Activated CD8-positive, alpha-beta memory T cell treated with anti-CD3 and anti-CD28 coated beads, Interleukin-2, amount 50 U/mL, for 4 hours (primary cell): ENCODE results near the gene TM4SF4.
"Not testable (repeated sequence)": the region's sequence is repeated elsewhere in the genome, so short reads cannot be mapped to it uniquely, and the experiment has no call there.

Experiments
- DNase-seq: peaks from one replicate; pipeline ENCODE4 v3.0.0-alpha.2; 2020

The TM4SF4 gene, protein sequence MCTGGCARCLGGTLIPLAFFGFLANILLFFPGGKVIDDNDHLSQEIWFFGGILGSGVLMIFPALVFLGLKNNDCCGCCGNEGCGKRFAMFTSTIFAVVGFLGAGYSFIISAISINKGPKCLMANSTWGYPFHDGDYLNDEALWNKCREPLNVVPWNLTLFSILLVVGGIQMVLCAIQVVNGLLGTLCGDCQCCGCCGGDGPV

DNA sequence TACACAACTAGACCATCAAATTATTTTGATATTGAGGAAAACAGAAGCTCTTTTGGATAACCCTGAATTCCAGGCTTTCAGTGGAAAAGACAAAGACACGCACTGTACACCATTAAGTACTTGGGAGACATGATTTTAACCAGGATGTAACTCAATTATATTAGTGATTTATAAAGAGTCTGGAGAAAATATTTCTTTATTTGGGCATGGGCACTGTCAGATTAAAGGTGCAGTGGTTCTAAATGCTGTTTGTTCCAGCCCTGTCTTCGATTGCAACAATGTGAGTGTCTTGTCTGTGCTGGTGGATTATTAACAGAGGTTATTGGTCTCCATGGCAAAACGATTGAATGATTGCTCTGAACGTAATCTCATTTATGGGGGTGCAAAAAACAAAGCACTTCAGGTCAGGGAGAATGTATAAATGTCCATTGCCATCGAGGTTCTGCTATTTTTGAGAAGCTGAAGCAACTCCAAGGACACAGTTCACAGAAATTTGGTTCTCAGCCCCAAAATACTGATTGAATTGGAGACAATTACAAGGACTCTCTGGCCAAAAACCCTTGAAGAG lies at the start of gene TM4SF4:
Gene TM4SF4, plus strand, starts transcription at position 448 of the 568 bp plus-strand sequence. CDS start 181 bp downstream, outside the sequence.
- DNase-seq, result no peak

DNA sequence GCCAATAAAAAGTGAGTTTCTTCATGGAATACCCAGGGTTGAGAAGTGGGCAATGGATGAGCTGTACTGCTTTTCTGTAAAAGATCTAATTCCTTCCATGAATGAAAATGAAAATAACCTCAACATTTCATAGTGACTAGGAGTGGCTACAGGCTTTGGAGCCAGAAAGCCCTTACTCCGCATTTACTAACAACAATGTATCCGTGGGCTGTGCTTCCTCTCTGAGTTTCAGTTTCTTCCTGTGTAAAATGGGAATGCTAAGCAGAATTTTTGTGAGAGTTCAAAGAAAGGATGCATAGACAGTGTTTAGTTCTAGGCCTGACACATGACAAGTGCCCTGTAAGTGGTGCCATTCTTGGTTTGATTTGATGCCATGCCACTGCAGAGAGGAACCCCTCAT lies 49.6 kb upstream of the TM4SF4 start:
- DNase-seq, result no peak

GRCh38 chr3:149426325-149426724 lies 48.2 kb upstream of the TM4SF4 start:
- no peak for DNase-seq

- no peak for DNase-seq
These were observed 46.4 kb upstream of the TM4SF4 start for GRCh38 chr3:149428087-149428486.

- no peak for DNase-seq
These were observed 44.3 kb upstream of the TM4SF4 start for GRCh38 chr3:149430216-149430615.

DNA sequence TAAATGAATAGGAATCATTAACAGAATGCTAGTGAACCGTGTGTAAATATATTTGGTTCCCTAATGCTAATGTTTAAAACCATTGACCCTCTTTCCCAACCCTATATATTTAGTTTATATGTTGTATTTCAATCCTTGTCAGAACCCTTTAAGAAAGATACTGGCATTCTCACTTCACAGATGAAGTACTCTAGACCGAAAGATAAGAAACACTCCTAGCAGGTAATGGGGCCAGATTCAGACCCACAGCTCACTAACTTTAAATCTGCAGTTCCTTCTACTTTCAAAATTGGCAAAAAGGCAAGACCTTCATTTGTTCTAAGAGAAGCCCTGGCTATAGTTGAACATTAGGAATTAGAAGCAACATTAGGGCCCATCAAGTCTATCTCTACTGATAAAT lies 42.3 kb upstream of the TM4SF4 start:
- DNase-seq, result no peak

DNA sequence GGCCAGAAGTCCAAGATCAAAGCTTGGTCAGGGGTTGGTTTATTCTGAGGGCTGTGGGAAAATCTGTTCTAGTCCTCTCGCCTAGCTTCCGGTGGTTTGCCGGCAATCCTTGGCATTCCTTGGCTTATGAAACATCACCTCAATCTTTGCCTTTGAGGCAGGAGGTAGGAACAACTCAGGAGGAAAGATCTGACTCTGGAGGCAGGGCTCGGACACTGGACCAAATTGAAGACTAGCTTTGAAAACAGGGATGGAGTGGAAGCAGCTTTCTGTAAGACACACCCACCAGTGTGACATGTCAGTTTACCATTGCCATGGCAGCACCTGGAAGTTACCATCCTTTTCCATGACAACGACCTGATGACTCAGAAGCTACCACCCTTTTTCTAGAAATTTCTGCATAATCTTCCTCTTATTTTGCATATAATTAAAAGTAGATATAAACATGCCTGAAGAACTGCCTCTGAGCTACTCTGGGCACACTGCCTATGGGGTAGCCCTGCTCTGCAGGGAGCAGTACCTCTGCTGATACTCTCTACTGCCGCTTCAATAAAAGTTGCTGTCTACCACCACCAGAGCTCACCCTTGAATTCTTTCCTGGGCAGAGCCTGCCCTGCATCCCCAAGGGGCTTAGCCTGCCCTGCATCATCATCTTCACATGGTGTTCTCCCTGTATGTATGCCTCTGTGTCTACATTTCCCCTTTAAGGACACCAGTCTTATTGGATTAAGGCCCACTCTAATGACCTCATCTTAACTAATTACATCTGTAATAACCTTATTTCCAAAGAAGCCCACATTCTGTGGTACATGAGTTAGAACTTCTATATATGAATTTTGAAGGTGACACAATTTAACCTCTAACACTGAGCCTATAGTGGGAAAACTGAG lies 38.3 kb upstream of the TM4SF4 start:
- DNase-seq, result no peak

DNA sequence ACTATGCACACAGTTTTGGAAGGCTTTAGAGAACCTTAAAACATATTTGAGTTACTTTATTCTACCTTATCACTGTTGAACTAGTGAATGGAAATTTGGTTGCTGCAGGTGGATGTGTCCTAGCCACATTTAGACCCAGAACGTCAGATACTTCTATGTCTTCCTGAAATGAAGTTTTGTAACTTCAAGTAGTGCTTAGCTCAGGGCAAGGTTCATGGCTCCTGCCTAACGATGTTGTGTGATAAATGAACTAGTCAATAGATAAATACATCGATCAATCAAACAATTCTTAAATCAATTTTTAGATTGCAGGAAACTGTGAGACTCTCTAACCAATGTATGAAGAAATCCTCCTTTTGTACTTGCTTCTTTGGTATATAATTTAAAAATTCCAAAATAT lies 37.2 kb upstream of the TM4SF4 start:
- DNase-seq, result no peak

GRCh38 chr3:149437710-149438109 lies 36.8 kb upstream of the TM4SF4 start:
- DNase-seq, result no peak

DNA sequence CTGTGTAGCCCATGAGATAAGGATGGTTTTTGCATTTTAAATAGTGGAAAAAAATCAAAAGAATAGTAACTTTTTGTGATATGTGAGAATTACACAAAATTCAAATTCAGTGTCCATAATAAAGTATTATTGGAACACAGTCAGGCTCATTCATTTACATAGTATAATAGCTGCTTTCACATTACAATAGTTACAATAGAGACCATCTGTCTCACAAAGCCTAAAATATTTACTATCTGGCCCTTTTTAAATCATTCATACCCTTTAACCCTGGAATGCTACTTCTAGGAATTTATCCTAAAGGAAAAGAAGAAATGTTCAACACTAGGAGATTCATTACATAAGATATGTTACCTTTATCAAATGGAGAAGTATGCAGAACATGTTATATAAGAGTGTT lies 35.5 kb upstream of the TM4SF4 start:
- DNase-seq, result no peak

DNA sequence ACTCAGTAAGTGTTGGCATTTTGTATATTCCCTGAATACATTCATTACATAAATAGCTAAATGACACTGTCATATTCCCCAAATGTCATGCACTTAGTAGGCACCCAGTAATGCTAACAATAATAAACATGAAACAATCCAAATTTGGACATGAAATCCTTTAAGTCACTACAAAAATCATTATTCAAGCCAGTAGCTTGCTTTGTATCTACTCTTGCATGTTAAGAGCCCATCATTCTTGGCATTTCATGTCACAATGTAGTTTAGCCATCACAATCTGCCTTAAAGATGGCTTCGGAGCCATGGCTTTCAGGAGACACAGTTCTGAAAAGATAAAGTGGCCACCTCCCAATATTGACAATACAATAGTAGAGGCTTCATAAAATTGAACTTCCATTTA lies 32.9 kb upstream of the TM4SF4 start:
- no peak for DNase-seq

GRCh38 chr3:149442043-149442442 lies 32.5 kb upstream of the TM4SF4 start:
- no peak for DNase-seq

DNA sequence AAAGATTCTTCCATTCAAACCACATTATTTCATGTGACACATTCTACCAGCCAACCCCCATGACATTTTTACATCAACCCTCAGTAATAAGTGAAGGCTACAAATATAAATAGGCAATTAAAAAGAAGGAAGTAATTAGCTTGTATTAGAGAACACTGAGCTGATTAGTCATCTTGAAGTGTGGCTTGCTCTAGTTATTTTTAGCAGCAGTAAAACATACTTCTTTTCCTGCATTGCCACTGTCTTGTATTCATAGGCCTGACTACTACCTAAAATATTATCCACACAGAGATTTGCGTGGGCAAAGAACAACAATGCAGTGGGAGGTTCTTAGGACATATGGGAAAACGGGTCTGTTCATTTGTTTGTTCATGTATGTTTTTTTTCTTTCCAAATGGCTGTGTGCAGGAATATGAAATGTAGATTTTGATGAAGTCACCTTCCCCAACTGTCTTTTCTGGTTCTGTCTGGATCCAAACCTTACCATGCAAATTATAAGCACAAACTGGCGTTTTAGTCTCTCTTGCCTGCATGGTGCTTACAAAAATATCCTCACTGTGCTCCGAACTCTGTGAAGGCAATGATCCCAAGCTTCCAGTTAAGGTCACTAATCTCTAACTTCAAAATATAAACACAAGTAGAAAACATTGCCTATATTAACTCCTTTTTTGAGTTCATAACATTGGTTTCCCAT lies 31.5 kb upstream of the TM4SF4 start:
- DNase-seq, result no peak

DNA sequence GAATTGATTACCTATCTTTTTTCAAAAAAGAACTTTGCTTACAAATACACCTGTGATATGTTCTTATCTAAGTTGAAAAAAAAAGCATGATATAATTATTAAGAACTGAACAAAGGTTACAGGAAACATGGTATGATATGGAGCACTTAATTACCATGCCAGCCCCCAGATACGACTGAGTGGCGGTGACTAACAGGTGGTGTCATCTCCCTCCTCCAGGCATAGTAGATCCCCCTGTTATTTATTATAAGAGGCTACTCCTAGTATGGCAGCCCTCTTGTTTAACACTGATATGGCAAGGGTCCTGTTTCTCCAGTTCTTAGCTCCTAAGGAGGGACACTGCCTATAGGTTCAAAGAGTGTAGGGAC lies 31.0 kb upstream of the TM4SF4 start:
- no peak for DNase-seq

GRCh38 chr3:149444867-149445266 lies 29.6 kb upstream of the TM4SF4 start:
- not testable (repeated sequence) for DNase-seq

DNA sequence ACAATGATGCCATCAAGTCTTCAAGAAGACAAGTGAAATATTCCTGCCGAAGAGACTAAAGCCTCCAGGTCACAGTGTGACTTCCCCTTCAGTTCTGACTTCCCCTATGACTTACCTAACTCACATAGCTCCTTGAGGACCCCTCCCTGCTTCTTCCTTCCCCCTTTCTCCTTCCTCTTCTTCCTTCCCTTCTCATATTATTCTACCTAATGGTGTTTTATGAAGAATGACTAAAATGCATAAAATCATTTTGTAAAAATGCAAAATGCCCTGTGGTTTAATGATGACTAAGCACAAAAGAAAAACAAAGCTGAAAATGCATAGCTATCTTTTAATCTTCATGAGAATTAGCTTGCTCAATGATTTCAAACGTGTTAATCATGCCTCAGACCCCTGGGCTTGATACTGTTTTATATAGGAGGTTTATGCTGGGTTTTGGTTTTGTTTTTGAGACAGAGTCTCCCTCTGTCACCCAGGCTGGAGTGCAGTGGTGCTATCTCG lies 26.1 kb upstream of the TM4SF4 start:
- DNase-seq, result no peak

- DNase-seq, result no peak
These were observed 25.3 kb upstream of the TM4SF4 start for GRCh38 chr3:149449182-149449581.

GRCh38 chr3:149449799-149450198 lies 24.7 kb upstream of the TM4SF4 start:
- no peak for DNase-seq

DNA sequence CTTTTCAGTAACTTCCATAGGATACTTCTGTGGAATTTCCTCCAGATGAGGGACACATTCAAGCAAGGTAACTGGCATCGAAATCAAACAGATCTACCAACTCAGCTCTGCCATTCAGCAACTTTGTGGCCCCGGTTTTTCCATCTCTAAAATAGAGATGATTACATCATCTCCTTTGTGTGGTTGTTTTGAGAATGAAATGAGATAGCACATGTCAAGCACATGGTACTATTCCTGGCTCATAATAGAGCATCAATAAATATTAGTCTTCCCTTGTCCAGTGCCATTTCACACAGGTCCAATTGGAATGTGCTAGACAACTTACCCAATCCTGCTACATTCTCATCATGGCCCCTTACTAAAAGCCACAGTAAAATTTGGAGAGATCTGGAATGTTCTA lies 24.2 kb upstream of the TM4SF4 start:
- no peak for DNase-seq

DNA sequence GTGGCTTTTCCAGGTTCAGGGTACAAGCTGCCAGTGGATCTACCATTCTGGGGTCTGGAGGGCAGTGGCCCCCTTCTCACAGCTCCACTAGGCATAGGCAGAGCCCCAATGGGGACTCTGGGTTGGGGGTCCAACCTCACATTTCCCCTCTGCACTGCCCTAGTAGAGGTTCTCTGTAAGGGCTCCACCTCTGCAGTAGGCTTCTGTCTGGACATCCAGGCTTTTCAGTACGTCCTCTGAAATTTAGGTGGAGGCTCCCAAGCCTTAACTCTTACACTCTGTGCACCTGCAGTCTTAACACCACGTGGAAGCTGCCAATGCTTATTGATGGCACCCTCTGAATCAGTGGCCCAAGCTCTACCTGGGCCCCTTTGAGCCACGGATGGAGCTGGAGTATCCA lies 22.5 kb upstream of the TM4SF4 start:
- DNase-seq, result no peak

GRCh38 chr3:149453140-149453805 lies 21.2 kb upstream of the TM4SF4 start:
- DNase-seq, result no peak

DNA sequence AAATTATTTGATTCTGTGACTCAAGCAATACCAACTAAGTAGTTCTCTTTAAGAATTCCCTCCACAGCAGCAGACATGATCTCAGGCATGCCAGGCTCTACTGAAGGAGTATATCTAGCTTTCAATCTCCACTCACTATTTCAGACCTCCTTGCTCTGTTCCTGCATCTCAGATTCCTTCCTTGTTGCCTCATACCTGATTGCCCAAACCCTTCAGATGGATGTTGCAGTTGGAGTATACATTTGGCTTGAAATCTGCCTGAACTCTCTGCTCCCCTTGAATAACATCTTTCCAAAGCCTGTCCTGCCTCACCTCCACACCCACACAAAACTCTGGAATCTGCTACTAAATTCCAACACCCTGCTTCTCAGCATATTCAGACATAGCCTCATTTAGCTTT lies 19.8 kb upstream of the TM4SF4 start:
- no peak for DNase-seq

DNA sequence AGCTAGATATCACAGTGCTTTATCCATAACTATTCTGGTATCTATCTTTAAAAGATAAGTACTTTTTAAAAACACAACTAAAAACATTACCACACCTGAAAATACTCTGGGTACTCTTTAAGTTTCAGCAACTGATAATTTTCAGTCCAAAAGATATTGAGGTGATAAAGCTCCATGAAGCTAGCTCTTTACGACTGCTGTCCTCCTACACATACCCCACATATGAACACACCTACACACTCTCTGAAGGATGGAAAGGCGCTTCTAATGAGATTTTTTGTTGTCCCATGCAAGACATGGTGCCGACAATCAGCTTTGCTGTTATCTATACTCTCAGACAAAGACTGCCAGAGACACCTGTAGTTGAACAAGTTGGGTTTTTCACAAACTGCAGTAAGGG lies 19.1 kb upstream of the TM4SF4 start:
- no peak for DNase-seq
